ENCODE measurements around the gene SOX30.
"Not testable (repeated sequence)": the region's sequence is repeated elsewhere in the genome, so short reads cannot be mapped to it uniquely, and the experiment has no call there.

DNA sequence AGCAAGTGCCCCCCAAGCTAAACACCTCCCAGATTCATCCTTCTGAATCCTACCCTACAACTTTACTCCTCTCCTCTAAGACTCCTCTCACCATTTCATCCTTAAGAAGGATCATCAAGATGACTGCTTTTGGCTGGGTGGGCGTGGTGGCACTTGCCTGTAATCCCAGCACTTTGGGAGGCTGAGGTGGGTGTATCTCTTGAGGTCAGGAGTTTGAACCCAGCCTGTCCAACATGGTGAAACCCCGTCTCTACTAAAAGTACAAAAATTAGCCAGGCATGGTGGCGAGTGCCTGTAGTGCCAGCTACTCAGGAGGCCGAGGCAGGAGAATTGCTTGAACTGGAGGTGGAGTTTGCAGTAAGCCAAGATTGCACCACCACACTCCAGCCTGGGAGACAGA lies 22.1 kb upstream of the SOX30 start:
- TF ChIP-seq, protein P1, sequence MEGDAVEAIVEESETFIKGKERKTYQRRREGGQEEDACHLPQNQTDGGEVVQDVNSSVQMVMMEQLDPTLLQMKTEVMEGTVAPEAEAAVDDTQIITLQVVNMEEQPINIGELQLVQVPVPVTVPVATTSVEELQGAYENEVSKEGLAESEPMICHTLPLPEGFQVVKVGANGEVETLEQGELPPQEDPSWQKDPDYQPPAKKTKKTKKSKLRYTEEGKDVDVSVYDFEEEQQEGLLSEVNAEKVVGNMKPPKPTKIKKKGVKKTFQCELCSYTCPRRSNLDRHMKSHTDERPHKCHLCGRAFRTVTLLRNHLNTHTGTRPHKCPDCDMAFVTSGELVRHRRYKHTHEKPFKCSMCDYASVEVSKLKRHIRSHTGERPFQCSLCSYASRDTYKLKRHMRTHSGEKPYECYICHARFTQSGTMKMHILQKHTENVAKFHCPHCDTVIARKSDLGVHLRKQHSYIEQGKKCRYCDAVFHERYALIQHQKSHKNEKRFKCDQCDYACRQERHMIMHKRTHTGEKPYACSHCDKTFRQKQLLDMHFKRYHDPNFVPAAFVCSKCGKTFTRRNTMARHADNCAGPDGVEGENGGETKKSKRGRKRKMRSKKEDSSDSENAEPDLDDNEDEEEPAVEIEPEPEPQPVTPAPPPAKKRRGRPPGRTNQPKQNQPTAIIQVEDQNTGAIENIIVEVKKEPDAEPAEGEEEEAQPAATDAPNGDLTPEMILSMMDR (IDR thresholded peaks at IDR 0.05), result not testable (repeated sequence)
- not testable (repeated sequence) for TF ChIP-seq POLR2AphosphoS5 (IDR thresholded peaks at IDR 0.05); EP300 (IDR thresholded peaks at IDR 0.05; ENCODE audit: low read depth)

All from transverse colon (tissue), 4 donors.